GM18951 (cell line): ENCODE measurements around the gene PPP1R3E.
"Not testable (repeated sequence)": the region's sequence is repeated elsewhere in the genome, so short reads cannot be mapped to it uniquely, and the experiment has no call there.

Experiments used
- POLR2A ChIP-seq: IDR thresholded peaks from 4 replicates; pipeline ENCODE4 v1.6.1; 2011; ENCODE audit warnings: mild to moderate bottlenecking; ENCODE audit not compliant: insufficient read length, insufficient read depth; ENCODE audit errors: extremely low read depth
- in situ Hi-C: fragments of 300-500 bp; cut with MboI; formaldehyde crosslinking; loops from one replicate; pipeline ENCODE4 v1.12.0; 2022; ENCODE audit warnings: low sequenced_read_pairs, mixed read lengths, inconsistent platforms; ENCODE audit not compliant: unreplicated experiment

The PPP1R3E gene

GRCh38 chr14:23326491-23327332 lies 24.1 kb upstream of the PPP1R3E start:
- TF ChIP-seq POLR2A: no peak
- in situ Hi-C loops: no loop called here

GRCh38 chr14:23325746-23326145 lies 23.1 kb upstream of the PPP1R3E start:
- in situ Hi-C loops: not testable (repeated sequence)

- TF ChIP-seq POLR2A: no peak
- in situ Hi-C loops: no loop called here
Observed at GRCh38 chr14:23324993-23325392, 22.3 kb upstream of the PPP1R3E start.

- no peak for TF ChIP-seq POLR2A
- in situ Hi-C loops: no loop called here
Observed at GRCh38 chr14:23324455-23324846, 21.8 kb upstream of the PPP1R3E start.

- in situ Hi-C loops: no loop called here
- TF ChIP-seq POLR2A: no peak
Observed at GRCh38 chr14:23323838-23324454, 21.3 kb upstream of the PPP1R3E start.

GRCh38 chr14:23322568-23323517 lies 20.2 kb upstream of the PPP1R3E start:
- in situ Hi-C loops: no loop called here
- TF ChIP-seq POLR2A: no peak

GRCh38 chr14:23321572-23322547 lies 19.2 kb upstream of the PPP1R3E start:
- in situ Hi-C loops: no loop called here
- TF ChIP-seq POLR2A: peak; percentile 25

- peak; percentile 61 for TF ChIP-seq POLR2A
- in situ Hi-C loops: no loop called here
Observed at GRCh38 chr14:23320584-23321571, 18.2 kb upstream of the PPP1R3E start, which contains the start of gene PABPN1. Gene PABPN1 (plus strand): TSS chr14:23321457. CDS start chr14:23321470, 13 bp downstream.

- in situ Hi-C loops: no loop called here
- no peak for TF ChIP-seq POLR2A
Observed at GRCh38 chr14:23319746-23320583, 17.3 kb upstream of the PPP1R3E start.

- in situ Hi-C loops: no loop called here
- no peak for TF ChIP-seq POLR2A
Observed at GRCh38 chr14:23316300-23316699, 13.6 kb upstream of the PPP1R3E start.

- in situ Hi-C loops: no loop called here
- TF ChIP-seq POLR2A: no peak
Observed at GRCh38 chr14:23310546-23310945, 7.9 kb upstream of the PPP1R3E start.
